B cell (primary cell): ENCODE measurements around the gene OVCH1. TPM values are rescaled to one million over a fixed set of nuclear protein-coding genes. Genes with fewer than 3 reads are reported as not detected.

ENCODE experiments used
- ATAC-seq: fragments of 200-7000 bp; cut with Tn5 transposase; one replicate; pipeline ENCODE4 v1.10.0; 2021; ENCODE audit warnings: low read depth, mild to moderate bottlenecking, moderate number of reproducible peaks, moderate library complexity
- CTCF ChIA-PET: fragments of 350-600 bp; sonication (Branson Sonifier 250); formaldehyde crosslinking; loops from one replicate; lab custom pipeline; 2021; ENCODE audit warnings: antibody characterized with exemption, inconsistent platforms; lab: Charles Lee
- POLR2A ChIA-PET: fragments of 350-600 bp; sonication (Branson Sonifier 250); formaldehyde crosslinking; loops from one replicate; lab custom pipeline; 2021; ENCODE audit warnings: antibody characterized with exemption; lab: Charles Lee
- DNase-seq: peaks from one replicate; pipeline ENCODE4 v3.0.0; 2013
- H2AFZ ChIP-seq: 2 replicates; pipeline ENCODE4 v1.6.1; 2012; ENCODE audit warnings: mild to moderate bottlenecking, low read depth, low read length; ENCODE audit not compliant: insufficient read depth, poor library complexity, severe bottlenecking
- H3K27ac ChIP-seq, 2 donors: 1 replicate in 1 of 2; 2 replicates in 1 of 2; pipeline ENCODE4 v1.5.1; 2012 to 2013; ENCODE audit warnings: low read length in 2 of 2, mild to moderate bottlenecking in 2 of 2, moderate library complexity in 1 of 2
- H3K27me3 ChIP-seq, 4 experiments: fragments of 200-600 bp in 1 of 4; sonication (generic) in 1 of 4; replicated peaks in 1 of 4; 1 replicate in 2 of 4; 2 replicates in 2 of 4; pipeline versions ENCODE4 v1.6.1 to v1.7.0; 2013 to 2016; ENCODE audit warnings: low read length in 3 of 4, mild to moderate bottlenecking in 2 of 4, mixed read lengths in 1 of 4, moderate library complexity in 1 of 4; ENCODE audit not compliant: insufficient read depth in 4 of 4, control insufficient read depth in 3 of 4; ENCODE audit errors: control extremely low read depth in 1 of 4
- H3K36me3 ChIP-seq, 2 experiments: replicated peaks in 1 of 2; 1 replicate in 1 of 2; 2 replicates in 1 of 2; pipeline versions ENCODE4 v1.6.1 to v1.7.1; 2013; ENCODE audit warnings: low read length in 1 of 2; ENCODE audit not compliant: insufficient read depth in 2 of 2, control insufficient read depth in 1 of 2; ENCODE audit errors: control extremely low read depth in 1 of 2, extremely low read depth in 1 of 2
- H3K4me1 ChIP-seq, 2 donors: fragments of 200-600 bp in 1 of 2; sonication (generic) in 1 of 2; 1 replicate in 1 of 2; 2 replicates in 1 of 2; pipeline versions ENCODE4 v1.5.1 to v1.6.1; 2013 to 2017; ENCODE audit warnings: low read length in 2 of 2; ENCODE audit not compliant: control insufficient read depth in 2 of 2, insufficient read depth in 2 of 2
- H3K4me2 ChIP-seq: replicated peaks from 2 replicates; pipeline ENCODE3; 2012; ENCODE audit warnings: mild to moderate bottlenecking, low read depth, low read length; ENCODE audit not compliant: poor library complexity, severe bottlenecking
- H3K4me3 ChIP-seq, 5 experiments: fragments of 200-600 bp in 1 of 5; sonication (generic) in 1 of 5; 1 replicate in 3 of 5; 2 replicates in 2 of 5; pipeline versions ENCODE4 v1.5.1 to v1.7.0; 2011 to 2016; ENCODE audit warnings: low read length in 4 of 5, mild to moderate bottlenecking in 4 of 5, low read depth in 2 of 5, control low read depth in 1 of 5, moderate library complexity in 1 of 5; ENCODE audit not compliant: insufficient read depth in 1 of 5; ENCODE audit errors: control extremely low read depth in 1 of 5, extremely low read depth in 1 of 5
- H3K79me2 ChIP-seq: fragments of 200-600 bp; sonication (generic); one replicate; pipeline ENCODE4 v1.6.0; 2016; ENCODE audit warnings: low read length; ENCODE audit not compliant: control insufficient read depth, insufficient read depth
- H3K9ac ChIP-seq: fragments of 200-600 bp; sonication (generic); 2 replicates; pipeline ENCODE4 v1.6.1; 2017; ENCODE audit warnings: mild to moderate bottlenecking, low read length, moderate library complexity
- H3K9me3 ChIP-seq, 3 donors: one replicate each; pipeline versions ENCODE4 v1.6.1 to v1.7.1; 2013; ENCODE audit warnings: low read length in 2 of 3; ENCODE audit not compliant: control insufficient read depth in 2 of 3, insufficient read depth in 1 of 3; ENCODE audit errors: control extremely low read depth in 1 of 3
- H4K20me1 ChIP-seq: 2 replicates; pipeline ENCODE4 v1.6.0; 2012; ENCODE audit warnings: mild to moderate bottlenecking, low read length; ENCODE audit not compliant: insufficient read depth, control insufficient read depth, poor library complexity, severe bottlenecking
- H3K27ac Mint-ChIP-seq: one replicate; pipeline ENCODE4 v1.8.0; 2021; ENCODE audit warnings: mixed read lengths
- H3K27me3 Mint-ChIP-seq: one replicate; pipeline ENCODE4 v1.8.0; 2021; ENCODE audit warnings: mixed read lengths
- H3K4me1 Mint-ChIP-seq: one replicate; pipeline ENCODE4 v1.8.0; 2021; ENCODE audit warnings: mixed read lengths
- H3K4me3 Mint-ChIP-seq: one replicate; pipeline ENCODE4 v1.8.0; 2021; ENCODE audit warnings: mixed read lengths
- H3K9me3 Mint-ChIP-seq: one replicate; pipeline ENCODE4 v1.8.0; 2022; ENCODE audit warnings: mixed read lengths; ENCODE audit not compliant: insufficient read depth
- EZH2 ChIP-seq: IDR thresholded peaks from 2 replicates; pipeline ENCODE4 v1.6.1; 2012; ENCODE audit warnings: borderline replicate concordance, low read depth, mild to moderate bottlenecking, moderate library complexity, low read length; ENCODE audit not compliant: insufficient read depth, poor library complexity, severe bottlenecking
- WGBS: methylation state at CpG from one replicate; pipeline ENCODE4 v1.1.5; 2013; ENCODE audit warnings: missing lambda C conversion rate; ENCODE audit not compliant: insufficient coverage; 5-methylcytosine and 5-hydroxymethylcytosine counted together
- intact Hi-C: fragments of 100-400 bp; cut with micrococcal nuclease; formaldehyde crosslinking; loops from one replicate; pipeline ENCODE4 v1.10.0; 2022
- polyA plus RNA-seq: library from polyadenylated mRNA; depleted of rRNA; stranded (reverse); fragments of >200 nt; gene quantifications from 2 replicates; pipeline ENCODE4 v1.2.3, GENCODE V29; 2012
- total RNA-seq, 2 donors: library from RNA; stranded (reverse); fragments of 120-200 nt in 1 of 2; gene quantifications; 1 replicate in 1 of 2; 2 replicates in 1 of 2; pipeline versions ENCODE4 v1.2.3 to v1.2.4, GENCODE V29; 2013 to 2022
- TF ChIP-seq, protein P1 (sequence below): fragments of 200-600 bp; IDR thresholded peaks from one replicate; pipeline ENCODE4 v1.8.0; 2022; ENCODE audit warnings: antibody characterized with exemption, mild to moderate bottlenecking

The OVCH1 gene
- total and polyA plus RNA-seq, 2 donors (not counting 1 experiment from before 2014, with no cell fraction given): not detected

GRCh38 chr12:29425722-29426121 is 71.8 kb downstream of the OVCH1 start:
- Histone ChIP-seq H3K4me2 (no peak overlapping the region), H4K20me1 (no peaks in the 10 kb centered on the region), H3K9ac (no peak overlapping the region), H3K9me3 (no peaks in the 10 kb centered on the region), H3K79me2 (no peaks in the 10 kb centered on the region), H3K4me3 (no peak overlapping the region), H3K27me3 (no peaks in the 10 kb centered on the region), H3K27ac (no peak overlapping the region), H2AFZ (no peak overlapping the region), H3K36me3 (no peaks in the 10 kb centered on the region), H3K4me1 (no peaks in the 10 kb centered on the region)
- peaks cover 2% of the 10 kb centered on the region for H3K4me1 Mint-ChIP-seq
- H3K27ac Mint-ChIP-seq: no peak overlapping the region
- ChIA-PET CTCF (no interaction called here), POLR2A (no interaction called here)
- no peak for DNase-seq
- intact Hi-C loops: no loop called here
- no peak overlapping the region for H3K4me3 Mint-ChIP-seq
- no peak for ATAC-seq
- no CpG with 5 or more reads among the region's 2 CpGs for WGBS
- H3K9me3 Mint-ChIP-seq: no peaks in the 10 kb centered on the region
- H3K27me3 Mint-ChIP-seq: peaks cover 9% of the 10 kb centered on the region
- no peak for TF ChIP-seq EZH2
- TF ChIP-seq, protein P1, sequence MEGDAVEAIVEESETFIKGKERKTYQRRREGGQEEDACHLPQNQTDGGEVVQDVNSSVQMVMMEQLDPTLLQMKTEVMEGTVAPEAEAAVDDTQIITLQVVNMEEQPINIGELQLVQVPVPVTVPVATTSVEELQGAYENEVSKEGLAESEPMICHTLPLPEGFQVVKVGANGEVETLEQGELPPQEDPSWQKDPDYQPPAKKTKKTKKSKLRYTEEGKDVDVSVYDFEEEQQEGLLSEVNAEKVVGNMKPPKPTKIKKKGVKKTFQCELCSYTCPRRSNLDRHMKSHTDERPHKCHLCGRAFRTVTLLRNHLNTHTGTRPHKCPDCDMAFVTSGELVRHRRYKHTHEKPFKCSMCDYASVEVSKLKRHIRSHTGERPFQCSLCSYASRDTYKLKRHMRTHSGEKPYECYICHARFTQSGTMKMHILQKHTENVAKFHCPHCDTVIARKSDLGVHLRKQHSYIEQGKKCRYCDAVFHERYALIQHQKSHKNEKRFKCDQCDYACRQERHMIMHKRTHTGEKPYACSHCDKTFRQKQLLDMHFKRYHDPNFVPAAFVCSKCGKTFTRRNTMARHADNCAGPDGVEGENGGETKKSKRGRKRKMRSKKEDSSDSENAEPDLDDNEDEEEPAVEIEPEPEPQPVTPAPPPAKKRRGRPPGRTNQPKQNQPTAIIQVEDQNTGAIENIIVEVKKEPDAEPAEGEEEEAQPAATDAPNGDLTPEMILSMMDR: no peak

- Histone ChIP-seq H3K79me2 (no peaks in the 10 kb centered on the region), H3K36me3 (no peaks in the 10 kb centered on the region), H3K4me1 (no peaks in the 10 kb centered on the region), H2AFZ (no peak overlapping the region), H3K9ac (no peak overlapping the region), H4K20me1 (no peaks in the 10 kb centered on the region), H3K4me3 (no peak overlapping the region), H3K27me3 (no peaks in the 10 kb centered on the region), H3K4me2 (no peak overlapping the region), H3K27ac (no peak overlapping the region), H3K9me3 (no peaks in the 10 kb centered on the region)
- no peaks in the 10 kb centered on the region for H3K9me3 Mint-ChIP-seq
- ChIA-PET CTCF (no interaction called here), POLR2A (no interaction called here)
- no peak for DNase-seq
- H3K4me3 Mint-ChIP-seq: no peak overlapping the region
- H3K27me3 Mint-ChIP-seq: peaks cover 34% of the 10 kb centered on the region
- intact Hi-C loops: no loop called here
- no peak overlapping the region for H3K27ac Mint-ChIP-seq
- no peaks in the 10 kb centered on the region for H3K4me1 Mint-ChIP-seq
- no peak for ATAC-seq
- TF ChIP-seq EZH2: no peak
- TF ChIP-seq, protein P1: no peak
Observed at GRCh38 chr12:29416748-29417147, 80.7 kb downstream of the OVCH1 start.
